DOHH2 (cell line): Measurements from ENCODE around the gene MRPL50.

Source experiments
- H3F3A ChIP-seq: fragments of 200-600 bp; sonication (generic), shearing (Covaris generic); 2 replicates; pipeline ENCODE4 v1.6.0; 2016; ENCODE audit warnings: antibody characterized with exemption, mild to moderate bottlenecking; ENCODE audit not compliant: control insufficient read depth, insufficient read depth
- H3K27ac ChIP-seq: fragments of 200-600 bp; sonication (generic); 2 replicates; pipeline ENCODE4 v1.5.1; 2014; ENCODE audit warnings: low read depth, mild to moderate bottlenecking, low read length, moderate library complexity
- H3K27me3 ChIP-seq: fragments of 200-600 bp; sonication (generic); 2 replicates; pipeline ENCODE4 v1.6.1; 2014; ENCODE audit warnings: mild to moderate bottlenecking, low read length, mixed read lengths; ENCODE audit not compliant: control insufficient read depth
- H3K36me3 ChIP-seq: fragments of 200-600 bp; sonication (generic); 2 replicates; pipeline ENCODE4 v1.6.1; 2014; ENCODE audit warnings: mild to moderate bottlenecking, low read length, moderate library complexity, mixed read lengths; ENCODE audit not compliant: control insufficient read depth
- H3K4me1 ChIP-seq: fragments of 200-600 bp; sonication (generic); 2 replicates; pipeline ENCODE4 v1.6.1; 2014; ENCODE audit warnings: mild to moderate bottlenecking, low read length, mixed read lengths; ENCODE audit not compliant: control insufficient read depth
- H3K4me2 ChIP-seq: fragments of 200-600 bp; sonication (generic); 2 replicates; pipeline ENCODE4 v1.6.0; 2014; ENCODE audit warnings: mild to moderate bottlenecking, low read length, moderate library complexity
- H3K4me3 ChIP-seq: fragments of 200-600 bp; sonication (generic); 2 replicates; pipeline ENCODE4 v1.5.1; 2014; ENCODE audit warnings: mild to moderate bottlenecking, low read length, mixed read lengths
- H3K79me2 ChIP-seq: fragments of 200-600 bp; sonication (generic); 2 replicates; pipeline ENCODE4 v1.6.1; 2014; ENCODE audit warnings: mild to moderate bottlenecking, low read length, mixed read lengths; ENCODE audit not compliant: control insufficient read depth
- H3K9me2 ChIP-seq: fragments of 200-600 bp; sonication (generic); replicated peaks from 2 replicates; pipeline ENCODE4 v1.6.1; 2014; ENCODE audit warnings: mild to moderate bottlenecking, low read length, mixed read lengths; ENCODE audit not compliant: control insufficient read depth
- H3K9me3 ChIP-seq: fragments of 200-600 bp; sonication (generic); 2 replicates; pipeline ENCODE4 v1.6.1; 2014; ENCODE audit warnings: antibody characterized with exemption, low read length, mixed read lengths; ENCODE audit not compliant: control insufficient read depth, insufficient read depth
- H4K20me1 ChIP-seq: fragments of 200-600 bp; sonication (generic); 2 replicates; pipeline ENCODE4 v1.6.0; 2014; ENCODE audit warnings: low read depth, mild to moderate bottlenecking, antibody characterized with exemption, low read length, moderate library complexity; ENCODE audit not compliant: control insufficient read depth, insufficient read depth
- CTCF ChIP-seq: fragments of 200-600 bp; sonication (generic); IDR thresholded peaks from one replicate; pipeline ENCODE4 v1.5.1; 2014; ENCODE audit warnings: antibody characterized with exemption, mild to moderate bottlenecking, low read depth, low read length; ENCODE audit not compliant: poor library complexity, severe bottlenecking
- EZH2phosphoT487 ChIP-seq: fragments of 200-600 bp; sonication (generic); IDR thresholded peaks from 2 replicates; pipeline ENCODE4 v1.6.1; 2017; ENCODE audit warnings: borderline replicate concordance, mild to moderate bottlenecking, antibody characterized with exemption, low read length, moderate library complexity, mixed read lengths

MRPL50 gene

GRCh38 chr9:101360647-101361046 lies 37.8 kb downstream of the MRPL50 start:
- H3K4me3 ChIP-seq: no peak overlapping the region
- H3K9me2 ChIP-seq: no peaks in the 10 kb centered on the region
- H3K27me3 ChIP-seq: no peaks in the 10 kb centered on the region
- H3F3A ChIP-seq: no peaks in the 10 kb centered on the region
- H4K20me1 ChIP-seq: no peaks in the 10 kb centered on the region
- TF ChIP-seq EZH2phosphoT487 (no peak), CTCF (no peak)
- H3K27ac ChIP-seq: no peak overlapping the region
- no peaks in the 10 kb centered on the region for H3K79me2 ChIP-seq
- H3K4me2 ChIP-seq: no peak overlapping the region
- no peaks in the 10 kb centered on the region for H3K4me1 ChIP-seq
- H3K9me3 ChIP-seq: no peaks in the 10 kb centered on the region
- H3K36me3 ChIP-seq: no peaks in the 10 kb centered on the region

GRCh38 chr9:101359679-101360078 lies 38.7 kb downstream of the MRPL50 start:
- H3K4me2 ChIP-seq: no peak overlapping the region
- no peak for TF ChIP-seq CTCF
- TF ChIP-seq EZH2phosphoT487: no peak
- H3K27me3 ChIP-seq: no peaks in the 10 kb centered on the region
- no peaks in the 10 kb centered on the region for H4K20me1 ChIP-seq
- H3F3A ChIP-seq: no peaks in the 10 kb centered on the region
- H3K9me3 ChIP-seq: no peaks in the 10 kb centered on the region
- no peaks in the 10 kb centered on the region for H3K36me3 ChIP-seq
- H3K9me2 ChIP-seq: no peaks in the 10 kb centered on the region
- H3K27ac ChIP-seq: no peak overlapping the region
- H3K4me3 ChIP-seq: no peak overlapping the region
- H3K79me2 ChIP-seq: no peaks in the 10 kb centered on the region
- no peaks in the 10 kb centered on the region for H3K4me1 ChIP-seq

- no peaks in the 10 kb centered on the region for H3K27me3 ChIP-seq
- no peak overlapping the region for H3K4me2 ChIP-seq
- H3F3A ChIP-seq: no peaks in the 10 kb centered on the region
- no peaks in the 10 kb centered on the region for H3K9me3 ChIP-seq
- TF ChIP-seq CTCF (no peak), EZH2phosphoT487 (no peak)
- no peaks in the 10 kb centered on the region for H3K4me1 ChIP-seq
- no peaks in the 10 kb centered on the region for H3K9me2 ChIP-seq
- no peaks in the 10 kb centered on the region for H4K20me1 ChIP-seq
- H3K36me3 ChIP-seq: no peaks in the 10 kb centered on the region
- H3K27ac ChIP-seq: no peak overlapping the region
- H3K4me3 ChIP-seq: no peak overlapping the region
- no peaks in the 10 kb centered on the region for H3K79me2 ChIP-seq
Measured at GRCh38 chr9:101356619-101357018, 41.8 kb downstream of the MRPL50 start.
